Adrenal gland (tissue), 5 donors: ENCODE results near the gene CAPRIN2.

Experiments
- CTCF ChIP-seq, 6 experiments: fragments of 450-650 bp in 4 of 6; fragments of 200-600 bp in 2 of 6; sonication (generic) in 1 of 6; IDR thresholded peaks; 1 replicate in 5 of 6; 2 replicates in 1 of 6; pipeline versions ENCODE4 v1.5.1 to v1.8.0; 2016 to 2021; ENCODE audit warnings: antibody characterized with exemption in 6 of 6, mild to moderate bottlenecking in 2 of 6, moderate library complexity in 1 of 6
- POLR2A ChIP-seq, 2 donors: fragments of 450-650 bp; IDR thresholded peaks; one replicate each; pipeline ENCODE4 v1.6.1; 2017; ENCODE audit warnings: antibody characterized with exemption in 2 of 2, mild to moderate bottlenecking in 2 of 2, moderate library complexity in 1 of 2
- donor health status: DM: no; HTN: no; CAD: no.

- TF ChIP-seq CTCF (IDR thresholded peaks at IDR 0.05) (no peak), POLR2A (IDR thresholded peaks at IDR 0.05) (no peak)
Observed at GRCh38 chr12:30796313-30796780, 41.6 kb upstream of the CAPRIN2 start.
